NCI-H1105 treated with DMSO at 0.1 percent for 48 hours (cell line): Measurements from ENCODE around the gene H6PD.
A peak's percentile ranks its signal among the peaks of the same experiment; 100 is the strongest.

Experiments
- DNase-seq: peaks from one replicate; lab custom pipeline; 2025; lab: John Stamatoyannopoulos, UW

Gene H6PD, protein sequence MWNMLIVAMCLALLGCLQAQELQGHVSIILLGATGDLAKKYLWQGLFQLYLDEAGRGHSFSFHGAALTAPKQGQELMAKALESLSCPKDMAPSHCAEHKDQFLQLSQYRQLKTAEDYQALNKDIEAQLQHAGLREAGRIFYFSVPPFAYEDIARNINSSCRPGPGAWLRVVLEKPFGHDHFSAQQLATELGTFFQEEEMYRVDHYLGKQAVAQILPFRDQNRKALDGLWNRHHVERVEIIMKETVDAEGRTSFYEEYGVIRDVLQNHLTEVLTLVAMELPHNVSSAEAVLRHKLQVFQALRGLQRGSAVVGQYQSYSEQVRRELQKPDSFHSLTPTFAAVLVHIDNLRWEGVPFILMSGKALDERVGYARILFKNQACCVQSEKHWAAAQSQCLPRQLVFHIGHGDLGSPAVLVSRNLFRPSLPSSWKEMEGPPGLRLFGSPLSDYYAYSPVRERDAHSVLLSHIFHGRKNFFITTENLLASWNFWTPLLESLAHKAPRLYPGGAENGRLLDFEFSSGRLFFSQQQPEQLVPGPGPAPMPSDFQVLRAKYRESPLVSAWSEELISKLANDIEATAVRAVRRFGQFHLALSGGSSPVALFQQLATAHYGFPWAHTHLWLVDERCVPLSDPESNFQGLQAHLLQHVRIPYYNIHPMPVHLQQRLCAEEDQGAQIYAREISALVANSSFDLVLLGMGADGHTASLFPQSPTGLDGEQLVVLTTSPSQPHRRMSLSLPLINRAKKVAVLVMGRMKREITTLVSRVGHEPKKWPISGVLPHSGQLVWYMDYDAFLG

DNA sequence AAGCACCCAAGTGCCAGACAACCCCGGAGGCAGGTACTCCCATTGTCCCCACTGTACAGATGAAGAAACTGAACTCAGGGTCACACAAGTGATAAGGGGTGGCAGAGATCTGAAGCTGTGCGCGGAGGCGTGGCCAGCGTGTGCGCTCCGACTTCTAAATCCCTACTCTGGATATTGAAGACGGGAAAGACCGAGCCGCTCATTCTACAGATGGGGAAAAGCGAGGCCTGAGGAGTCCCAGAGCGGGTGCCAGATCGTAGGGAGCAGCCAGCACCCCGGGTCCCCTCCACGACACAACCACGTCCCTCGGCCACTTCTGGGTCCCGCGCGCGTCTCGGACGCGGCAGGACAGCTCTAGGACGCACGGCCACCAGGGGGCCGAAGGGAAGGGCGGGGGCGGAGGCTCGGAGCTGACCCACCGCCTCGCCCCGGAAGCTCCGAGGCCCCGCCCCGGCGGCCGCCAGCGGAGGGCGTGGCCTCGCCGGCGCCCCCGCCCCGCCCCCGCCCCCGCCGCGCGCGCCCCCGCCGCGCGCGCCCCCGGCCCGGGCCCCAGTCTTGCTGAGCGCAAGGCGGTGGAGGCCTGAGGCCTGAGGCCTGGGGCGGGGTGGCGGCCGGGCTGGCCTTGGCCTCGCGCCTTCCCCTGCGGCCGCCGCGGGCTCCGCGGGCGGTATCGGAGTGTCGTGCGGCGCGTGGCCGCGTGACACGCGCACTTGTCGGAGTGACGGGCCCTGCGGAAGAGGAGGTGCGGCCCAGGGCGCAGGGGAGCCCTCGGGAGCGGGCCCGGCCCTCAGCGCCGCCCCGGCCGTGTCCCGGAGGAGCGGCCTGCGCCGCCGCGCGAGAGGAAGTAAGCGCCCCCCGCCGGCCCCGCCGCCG is at the start of gene H6PD:
H6PD (plus strand) TSS at position 552 of the 873 bp plus-strand sequence. CDS start 10,161 bp downstream, outside the sequence.
- peak; percentile 53 for DNase-seq

DNA sequence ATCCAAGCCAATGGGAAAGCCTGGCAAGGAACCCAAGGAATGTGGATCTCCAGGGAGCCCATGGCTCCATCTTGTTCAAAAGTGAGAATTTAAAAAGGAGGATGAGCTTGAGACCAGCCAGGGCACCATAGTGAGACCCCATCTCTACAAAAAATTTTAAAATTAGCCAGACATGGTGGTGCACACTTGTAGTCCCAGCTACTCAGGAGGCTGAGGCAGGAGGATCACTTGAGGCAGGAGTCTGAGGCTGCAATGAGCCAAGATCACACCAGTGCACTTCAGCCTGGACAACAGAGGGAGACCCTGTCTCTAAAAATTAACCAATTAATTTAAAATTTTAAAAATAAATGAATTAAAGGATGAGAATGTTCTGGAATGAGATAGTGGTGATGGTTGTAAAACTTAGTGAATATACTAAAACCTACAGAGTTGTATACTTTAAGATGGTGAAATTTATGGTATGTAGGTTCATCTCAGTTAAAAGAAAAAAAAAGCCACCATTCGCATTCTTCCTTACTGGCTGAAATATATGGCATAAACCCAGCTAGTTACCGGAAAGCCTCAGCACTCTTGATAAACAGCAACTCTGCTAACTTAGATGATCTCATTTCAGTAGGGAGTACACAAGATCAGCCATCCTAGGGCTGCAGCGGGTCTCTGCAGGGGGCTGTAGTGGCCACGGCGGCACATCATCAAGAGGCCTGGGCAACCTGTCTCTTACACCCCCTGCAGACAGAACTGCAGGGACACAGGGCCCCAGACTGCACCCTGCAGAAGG is 48.3 kb upstream of the H6PD start:
- DNase-seq: no peak

DNA sequence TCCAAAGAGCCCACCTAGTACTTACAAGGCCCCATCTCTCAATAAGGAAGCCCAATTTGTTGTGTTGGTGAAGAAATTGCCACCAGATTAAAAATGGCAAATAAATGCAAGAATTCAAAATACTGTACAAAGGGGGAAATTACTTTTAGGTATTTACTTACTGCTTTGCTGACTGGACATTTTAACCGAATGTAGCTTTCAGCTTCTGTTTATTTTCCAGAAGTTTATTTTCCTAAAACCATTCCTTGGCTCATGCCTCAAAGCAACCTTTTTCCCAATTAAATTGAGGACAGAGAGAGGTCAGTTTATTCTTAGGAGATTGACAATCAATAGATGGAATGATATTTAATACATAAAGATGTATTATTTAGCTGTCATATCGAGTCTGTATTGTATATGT is 47.6 kb upstream of the H6PD start:
- DNase-seq: no peak

DNA sequence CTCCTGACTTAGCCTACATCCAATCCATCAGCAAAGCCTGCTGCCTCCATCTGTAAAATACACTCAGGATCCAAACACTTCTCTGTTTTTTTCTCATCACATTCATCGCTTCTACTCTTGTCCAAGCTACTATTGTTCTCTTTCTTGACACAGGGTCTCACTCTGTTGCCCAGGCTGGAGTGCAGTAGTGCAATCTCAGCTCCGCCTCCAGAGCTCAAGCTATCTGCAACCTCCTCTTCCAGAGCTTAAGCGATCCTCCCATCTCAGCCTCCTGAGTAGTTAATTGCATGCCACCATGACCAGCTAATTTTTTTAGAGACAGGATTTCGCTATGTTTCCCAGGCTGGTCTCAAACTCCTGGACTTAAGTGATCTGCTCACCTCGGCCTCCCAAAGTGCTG is 44.3 kb upstream of the H6PD start:
- DNase-seq: no peak

DNA sequence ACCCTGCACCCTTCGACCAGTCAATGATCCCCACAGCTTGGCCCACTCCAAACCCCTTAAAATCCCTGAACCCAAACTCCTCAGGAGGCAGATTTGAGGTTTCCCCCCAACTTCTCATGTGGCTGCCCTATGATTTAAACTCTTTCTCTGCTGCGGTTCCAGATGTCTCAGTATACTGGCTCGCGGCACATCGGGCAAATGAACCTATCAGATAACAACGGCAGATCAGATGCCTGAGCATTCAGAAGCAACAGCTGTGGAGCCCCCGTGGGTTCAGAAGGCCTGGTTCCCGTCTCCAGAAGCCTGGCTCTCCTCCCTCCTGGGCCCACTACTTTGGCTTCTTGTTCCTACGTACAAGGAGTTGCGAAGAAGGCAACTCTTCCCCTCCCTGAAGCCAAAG is 43.3 kb upstream of the H6PD start:
- no peak for DNase-seq

DNA sequence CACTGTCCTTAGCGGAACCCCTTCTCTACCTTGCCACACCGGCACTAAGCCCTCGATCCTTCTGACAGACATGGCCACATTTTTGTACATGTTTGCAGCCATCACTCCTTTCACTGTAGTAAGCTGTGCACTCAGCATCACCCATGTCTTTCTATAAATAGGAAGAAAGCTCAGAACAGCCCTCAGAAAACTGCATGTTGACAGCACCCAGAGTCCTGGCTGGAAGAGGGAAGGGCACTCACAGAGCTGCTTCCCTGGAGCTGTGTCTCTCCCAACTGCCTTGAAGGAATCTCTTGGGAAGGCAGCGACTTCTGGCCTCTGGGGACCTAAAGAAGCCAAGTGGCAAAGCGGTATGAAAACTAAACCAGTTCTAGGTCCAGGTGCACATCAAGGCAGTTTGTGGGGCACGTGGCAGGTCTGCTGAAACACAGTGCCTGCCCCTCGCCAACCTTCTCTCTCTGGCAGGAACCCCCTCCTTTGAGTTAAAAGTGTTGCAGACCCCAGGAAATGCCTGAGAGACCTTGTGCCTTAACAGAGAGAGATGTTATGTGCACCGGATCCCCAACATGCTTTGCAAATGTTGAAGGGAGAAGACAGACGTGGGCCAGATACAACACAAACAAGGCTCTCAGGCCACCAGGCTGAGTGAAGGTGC is 41.9 kb upstream of the H6PD start:
- DNase-seq: no peak

DNA sequence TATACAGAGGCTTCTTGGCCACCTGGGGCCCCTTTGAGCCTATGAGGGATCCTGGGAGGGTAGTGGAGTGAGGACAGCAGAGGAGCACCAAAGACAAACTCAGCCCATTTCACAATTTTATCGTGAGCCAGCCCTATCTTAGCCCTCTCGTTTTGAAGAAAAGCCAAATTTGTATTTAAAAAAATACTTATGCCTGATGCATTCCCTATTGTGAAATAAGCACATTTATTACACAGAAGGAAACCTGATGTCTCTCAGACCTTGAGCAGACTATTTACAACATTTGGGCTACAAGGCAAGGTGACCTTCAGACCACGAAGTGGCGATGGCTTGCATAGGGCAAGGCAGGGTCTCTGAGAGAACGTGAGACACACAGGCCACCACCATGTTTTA is 41.3 kb upstream of the H6PD start:
- DNase-seq: no peak

DNA sequence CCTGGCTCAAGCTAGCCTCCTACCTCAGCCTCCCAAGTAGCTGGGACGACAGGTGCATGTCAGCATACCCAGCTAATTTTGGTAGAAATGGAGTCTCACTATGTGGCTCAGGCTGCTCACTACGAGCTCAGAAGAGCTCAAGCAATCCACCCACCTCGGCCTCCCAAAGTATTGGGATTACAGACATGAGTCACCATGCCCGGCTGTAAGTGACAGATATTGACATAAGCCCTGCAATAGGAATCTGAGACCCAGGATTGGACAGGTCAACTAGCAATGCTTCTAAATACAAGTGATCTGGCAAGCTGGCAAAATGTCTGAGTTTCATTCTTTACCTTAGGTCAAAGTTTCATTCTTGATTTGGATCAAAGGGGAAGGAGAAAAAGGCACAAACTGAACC is 40.5 kb upstream of the H6PD start:
- DNase-seq: no peak

DNA sequence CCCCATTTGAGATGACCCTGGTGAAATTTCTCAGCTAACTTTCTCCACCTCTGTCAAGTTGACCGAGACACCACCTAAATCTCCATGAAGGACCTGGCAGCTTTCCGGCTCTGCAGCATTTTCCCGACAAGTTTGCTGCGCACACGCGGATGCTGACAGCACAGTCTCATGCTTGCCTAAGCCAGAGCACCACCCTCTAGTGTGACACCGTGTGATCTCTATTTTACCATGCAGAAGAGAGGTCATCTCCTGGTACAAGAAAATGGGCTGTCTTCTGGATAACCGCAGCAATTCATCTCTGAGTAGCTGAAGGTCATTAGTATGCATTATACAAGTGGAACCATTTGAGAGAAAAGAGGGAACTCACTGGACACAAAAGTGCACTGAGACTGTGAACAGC is 38.9 kb upstream of the H6PD start:
- no peak for DNase-seq

DNA sequence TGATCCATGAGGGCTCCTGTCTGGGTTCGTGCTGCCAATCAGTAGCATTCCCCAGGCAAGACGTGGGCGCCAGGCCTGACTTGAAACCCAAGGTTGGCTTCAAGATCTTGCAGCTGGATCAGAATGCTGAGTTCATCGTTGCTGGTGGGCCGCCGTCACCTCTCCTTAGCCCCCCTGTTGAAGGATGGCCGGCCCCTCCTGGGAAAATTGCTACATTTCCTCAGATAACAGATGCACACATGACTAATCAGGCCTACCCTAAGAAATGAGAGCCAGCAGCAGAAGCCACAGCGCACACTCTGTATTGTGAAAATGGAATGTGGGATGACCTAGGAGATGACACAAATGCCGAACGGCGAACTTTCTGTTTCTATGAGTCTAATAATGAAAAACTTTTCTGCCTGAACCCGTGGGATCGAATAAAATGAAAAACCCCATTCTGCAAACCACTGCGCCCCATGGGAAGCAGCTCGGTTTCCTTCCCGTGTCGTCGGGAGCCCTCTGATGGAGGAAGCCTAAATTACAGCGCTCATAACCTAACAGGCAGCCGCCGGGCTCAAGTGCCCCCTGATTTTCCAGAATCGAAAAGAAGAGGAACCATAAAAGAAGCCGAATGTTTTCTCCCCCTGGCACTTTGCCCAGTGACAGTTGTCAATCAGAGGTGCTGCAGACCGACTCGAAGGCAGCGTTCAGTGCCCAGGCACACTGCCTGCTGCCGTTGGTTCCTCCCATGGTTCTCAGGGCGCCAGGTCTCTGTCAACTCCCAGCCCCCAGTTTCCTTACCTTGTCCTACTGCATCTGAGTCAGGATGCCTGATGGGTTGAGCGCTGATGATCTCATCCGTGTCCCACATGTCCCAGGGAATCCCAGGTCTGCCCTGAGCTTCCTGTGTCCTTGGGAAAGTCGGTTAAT is 38.2 kb upstream of the H6PD start:
- DNase-seq: peak; percentile 72

DNA sequence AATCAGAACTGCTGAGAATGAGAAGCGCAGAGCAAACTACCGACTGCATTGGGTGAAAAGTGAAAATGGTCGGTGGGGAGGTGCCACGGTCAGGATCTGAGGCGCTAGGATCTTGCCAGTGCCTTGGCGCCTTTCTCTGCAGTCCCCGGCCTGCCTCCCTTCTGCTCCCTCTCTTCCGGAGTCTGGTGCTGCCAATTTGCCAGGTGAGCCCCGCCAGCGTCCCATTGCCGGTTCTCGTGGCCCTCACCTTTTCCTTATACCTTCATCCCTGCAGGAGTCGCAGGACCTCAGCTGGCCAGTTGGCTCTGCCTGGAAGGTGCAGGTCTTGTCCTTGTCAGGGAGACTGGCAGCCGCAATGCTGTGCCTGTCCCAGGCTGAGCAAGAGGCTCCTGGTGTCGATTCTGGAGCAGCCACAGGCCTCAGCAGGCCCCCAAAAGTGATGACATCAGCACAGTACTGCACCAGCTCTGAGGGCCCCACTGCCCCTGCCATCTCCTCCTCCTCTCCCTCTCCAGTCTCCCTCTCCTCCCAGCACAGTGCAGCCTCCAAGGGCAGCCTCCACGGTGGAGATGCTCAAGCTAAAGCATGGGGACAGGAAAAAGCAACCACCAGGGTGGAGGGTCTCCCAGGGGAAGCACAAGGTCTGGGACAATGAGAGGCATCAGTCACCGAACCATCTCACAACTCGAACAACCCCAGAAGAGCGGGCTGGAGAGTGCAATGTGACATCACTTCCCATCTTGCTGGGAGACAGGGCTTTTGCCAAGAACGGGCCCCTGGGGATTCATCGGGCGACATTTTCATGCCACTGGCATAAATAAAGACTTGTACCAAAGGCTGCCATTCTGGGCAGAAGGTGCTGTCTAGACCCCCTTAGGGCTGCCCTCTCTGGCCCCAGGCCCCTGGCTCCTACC is 37.1 kb upstream of the H6PD start:
- no peak for DNase-seq

DNA sequence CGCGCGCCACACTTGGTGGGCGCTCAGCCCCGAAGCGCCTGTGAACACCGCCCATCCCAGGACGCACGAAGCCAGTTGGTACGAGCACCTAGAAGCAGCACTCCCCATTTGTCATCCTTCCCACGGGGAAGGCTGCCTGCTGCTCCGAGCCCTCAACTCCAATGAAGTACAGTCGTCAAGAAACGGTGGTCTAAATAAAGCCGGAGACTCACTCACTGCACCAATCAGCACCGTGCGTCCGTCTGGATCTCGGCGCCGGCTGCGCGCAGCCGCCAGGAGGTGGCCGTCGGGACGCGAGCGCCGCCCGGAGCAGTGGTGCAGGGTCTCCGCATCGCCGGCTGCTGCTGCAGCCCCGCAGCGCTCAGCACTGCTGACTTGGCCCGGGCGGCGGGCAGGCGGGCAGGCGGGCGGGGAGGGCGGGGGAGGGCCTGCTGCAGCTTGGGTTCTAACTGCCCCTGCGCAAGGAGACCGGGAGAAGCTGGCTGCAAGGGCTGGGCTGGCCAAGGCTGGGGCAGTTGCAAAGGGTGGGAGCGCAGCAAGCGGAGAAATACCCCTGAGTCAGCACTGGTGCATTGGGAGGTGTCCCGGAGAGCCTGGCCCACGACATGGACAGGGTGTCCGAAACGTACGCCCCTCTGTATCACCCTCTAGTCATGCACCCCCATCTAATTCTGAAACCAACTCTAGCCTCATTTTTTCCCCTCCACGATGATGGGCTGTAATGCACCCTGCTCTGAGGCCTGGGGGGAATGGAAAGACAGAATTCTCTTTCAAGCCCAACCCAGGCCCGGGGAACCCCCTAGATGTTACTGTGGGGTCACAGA is 35.8 kb upstream of the H6PD start:
- peak; percentile 57 for DNase-seq

DNA sequence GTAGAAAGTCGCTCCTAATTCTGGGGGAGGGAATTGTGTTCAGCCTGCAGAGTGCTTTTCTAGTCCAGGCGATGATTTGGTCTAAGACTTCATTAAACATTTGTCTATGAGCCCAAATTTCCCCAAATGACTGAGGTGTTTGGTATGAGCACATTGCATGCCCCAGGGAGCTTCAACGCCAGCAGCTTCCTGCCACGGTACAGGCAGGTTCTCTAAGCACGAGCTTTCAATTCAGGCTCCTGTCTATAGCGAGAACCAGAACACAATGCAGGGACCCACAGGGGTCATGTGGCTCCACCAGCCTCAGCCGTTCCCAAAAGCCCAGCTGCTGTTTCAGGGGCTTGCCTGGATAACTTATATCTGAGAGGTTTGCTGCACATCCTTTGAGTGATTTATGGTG is 34.1 kb upstream of the H6PD start:
- no peak for DNase-seq

DNA sequence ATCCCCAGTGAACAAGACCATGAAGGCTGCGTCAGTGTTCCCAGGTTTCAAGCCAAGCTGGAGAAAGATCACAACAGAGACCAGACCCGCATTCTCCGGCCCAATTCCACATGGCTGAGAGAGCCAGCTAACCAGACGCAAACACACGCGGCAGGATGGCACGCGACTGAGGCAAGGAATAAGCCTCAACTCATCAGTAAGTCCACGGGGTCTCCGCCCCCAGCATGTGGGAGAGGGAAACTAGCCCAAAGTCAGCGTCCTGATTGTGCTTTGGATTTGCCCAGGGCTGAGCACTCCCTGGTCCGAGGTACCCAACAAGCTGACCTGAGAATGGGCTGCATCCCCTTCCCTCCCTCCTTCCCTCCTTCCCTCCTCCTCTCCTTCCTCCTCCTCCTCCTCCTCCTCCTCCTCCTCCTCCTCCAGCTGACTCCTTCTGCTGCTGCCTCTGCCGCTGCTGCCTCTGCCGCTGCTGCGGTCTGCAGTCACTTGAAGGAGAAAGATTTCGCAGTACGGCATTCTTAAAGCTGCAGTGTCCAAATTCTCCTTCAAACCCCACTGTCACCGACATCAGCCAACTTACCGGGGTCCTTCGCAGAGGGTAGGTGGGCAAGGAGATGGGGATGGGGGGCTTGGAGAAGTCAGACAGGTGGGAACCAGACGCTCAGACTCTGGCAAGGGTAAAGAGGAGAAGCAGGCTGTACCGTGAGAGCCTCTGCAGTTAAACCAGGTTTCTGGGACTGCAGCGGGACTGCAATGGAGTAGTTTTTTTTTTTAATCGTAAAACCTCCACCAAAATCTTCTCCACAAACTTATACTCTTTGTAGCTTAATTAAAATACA is 33.0 kb upstream of the H6PD start:
- DNase-seq: peak; percentile 28

DNA sequence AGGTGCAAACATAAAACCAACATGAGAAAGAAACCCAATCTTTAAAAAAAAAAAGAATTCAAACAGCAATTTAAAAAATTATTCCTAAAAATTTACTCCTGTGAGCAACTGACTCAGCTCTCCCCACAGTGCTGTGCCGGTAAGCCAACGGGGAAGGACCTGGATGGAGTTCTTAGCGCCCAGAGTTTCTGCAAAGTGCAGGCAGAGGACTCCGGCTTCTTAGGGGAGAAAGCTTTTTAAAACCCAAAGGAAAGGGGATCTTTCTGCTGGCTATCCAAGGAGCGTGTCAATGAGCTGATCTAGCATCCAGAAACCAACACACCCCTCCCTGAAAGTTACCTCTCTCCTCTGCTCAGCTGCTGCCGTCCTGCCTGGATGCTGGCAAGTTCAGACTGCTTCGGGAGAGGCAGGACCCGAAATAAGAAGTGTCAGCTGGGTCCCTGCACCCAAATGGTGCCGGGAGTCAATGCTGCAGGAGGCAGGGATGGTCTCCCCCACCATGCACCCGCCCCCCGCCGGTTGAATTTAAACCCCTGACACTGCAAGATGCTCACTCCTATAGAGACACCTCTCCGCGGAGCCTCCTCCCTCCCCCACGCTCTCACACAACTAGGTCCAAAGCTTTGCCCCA is 32.2 kb upstream of the H6PD start:
- no peak for DNase-seq

DNA sequence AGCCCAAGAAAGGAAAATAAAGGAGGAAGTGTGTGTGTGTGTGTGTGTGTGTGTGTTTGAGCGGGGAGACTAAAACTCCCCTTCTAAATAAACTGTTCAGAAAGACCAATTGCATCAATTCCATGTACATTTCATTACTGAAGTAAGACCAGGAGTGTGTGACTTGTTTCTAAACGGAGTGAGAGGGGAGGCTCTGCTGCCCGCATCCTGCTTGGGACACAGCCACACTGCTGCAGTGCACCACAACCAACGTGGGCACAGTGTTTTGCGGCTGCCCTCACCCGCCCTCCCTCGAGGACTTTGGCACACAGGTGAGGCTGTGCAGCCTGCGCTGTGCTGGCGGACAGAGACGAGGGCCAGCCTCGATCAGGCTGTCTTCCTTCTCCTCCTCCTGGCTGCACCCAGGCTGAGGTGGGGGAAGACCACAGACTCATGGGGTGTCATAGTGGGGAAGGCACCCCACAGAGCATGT is 31.0 kb upstream of the H6PD start:
- DNase-seq: no peak
